GM19328 (cell line): ENCODE data around the gene RBM33.
"Not testable (repeated sequence)": the region's sequence is repeated elsewhere in the genome, so short reads cannot be mapped to it uniquely, and the experiment has no call there.

Experiments
- ATAC-seq: cut with Tn5 transposase; IDR thresholded peaks from one replicate; pipeline ENCODE4 v1.9.1; 2021; ENCODE audit warnings: mild to moderate bottlenecking, moderate library complexity; ENCODE audit not compliant: unreplicated experiment

RBM33 gene

GRCh38 chr7:155662343-155663043, 18.0 kb downstream of the RBM33 start:
- no peak for ATAC-seq

GRCh38 chr7:155663937-155664336, 19.5 kb downstream of the RBM33 start:
- no peak for ATAC-seq

- no peak for ATAC-seq
These were observed 20.9 kb downstream of the RBM33 start for GRCh38 chr7:155665079-155665956.

GRCh38 chr7:155665957-155666287, 21.5 kb downstream of the RBM33 start:
- no peak for ATAC-seq

- no peak for ATAC-seq
These were observed 22.9 kb downstream of the RBM33 start for GRCh38 chr7:155667241-155667829.

GRCh38 chr7:155669717-155670505, 25.4 kb downstream of the RBM33 start:
- no peak for ATAC-seq

GRCh38 chr7:155670521-155670920, 26.1 kb downstream of the RBM33 start:
- no peak for ATAC-seq

- no peak for ATAC-seq
These were observed 30.1 kb downstream of the RBM33 start for GRCh38 chr7:155674556-155674955.

GRCh38 chr7:155676052-155676451, 31.6 kb downstream of the RBM33 start:
- ATAC-seq: no peak

GRCh38 chr7:155677688-155678087, 33.2 kb downstream of the RBM33 start:
- no peak for ATAC-seq

GRCh38 chr7:155680124-155680523, 35.7 kb downstream of the RBM33 start:
- ATAC-seq: no peak

- no peak for ATAC-seq
These were observed 36.4 kb downstream of the RBM33 start for GRCh38 chr7:155680864-155681263.

- ATAC-seq: no peak
These were observed 37.2 kb downstream of the RBM33 start for GRCh38 chr7:155681663-155682062.

- no peak for ATAC-seq
These were observed 38.0 kb downstream of the RBM33 start for GRCh38 chr7:155682484-155682883.

GRCh38 chr7:155683098-155683497, 38.6 kb downstream of the RBM33 start:
- ATAC-seq: no peak

- ATAC-seq: no peak
These were observed 39.3 kb downstream of the RBM33 start for GRCh38 chr7:155683714-155684113.

- no peak for ATAC-seq
These were observed 40.1 kb downstream of the RBM33 start for GRCh38 chr7:155684543-155684942.

GRCh38 chr7:155685070-155685790, 40.8 kb downstream of the RBM33 start:
- ATAC-seq: no peak

- no peak for ATAC-seq
These were observed 41.3 kb downstream of the RBM33 start for GRCh38 chr7:155685791-155686160.

GRCh38 chr7:155686620-155687324, 42.3 kb downstream of the RBM33 start:
- ATAC-seq: not testable (repeated sequence)
